ENCODE results near the gene AR. TPM values are rescaled to one million over a fixed set of nuclear protein-coding genes. Genes with fewer than 3 reads are reported as not detected.
"Not testable (repeated sequence)": the region's sequence is repeated elsewhere in the genome, so short reads cannot be mapped to it uniquely, and the experiment has no call there.

AR gene
- total RNA-seq, 1 donor from 2014 or later: 10.4 TPM

GRCh38 chrX:67651437-67652142 is 107.8 kb downstream of the AR start:
- TF ChIP-seq CTCF (IDR thresholded peaks at IDR 0.05): no peak
- H3K27me3 Mint-ChIP-seq (ENCODE audit: unreplicated experiment): no peaks in the 10 kb centered on the region
- no peak overlapping the region for H3K4me3 Mint-ChIP-seq (ENCODE audit: unreplicated experiment)
- peaks cover 6% of the 10 kb centered on the region for H3K9me3 Mint-ChIP-seq (ENCODE audit: unreplicated experiment)
- H3K36me3 Mint-ChIP-seq (ENCODE audit: unreplicated experiment): no peaks in the 10 kb centered on the region
- no peak for DNase-seq (ENCODE audit: extremely low spot score, unreplicated experiment)
- H3K4me1 Mint-ChIP-seq (ENCODE audit: unreplicated experiment): no peaks in the 10 kb centered on the region
- H3K27ac Mint-ChIP-seq (ENCODE audit: unreplicated experiment): no peak overlapping the region

- no peak for TF ChIP-seq CTCF (IDR thresholded peaks at IDR 0.05)
- H3K27ac Mint-ChIP-seq (ENCODE audit: unreplicated experiment): no peak overlapping the region
- DNase-seq (ENCODE audit: extremely low spot score, unreplicated experiment): no peak
Measured at GRCh38 chrX:67652543-67652942, 108.7 kb downstream of the AR start.

DNA sequence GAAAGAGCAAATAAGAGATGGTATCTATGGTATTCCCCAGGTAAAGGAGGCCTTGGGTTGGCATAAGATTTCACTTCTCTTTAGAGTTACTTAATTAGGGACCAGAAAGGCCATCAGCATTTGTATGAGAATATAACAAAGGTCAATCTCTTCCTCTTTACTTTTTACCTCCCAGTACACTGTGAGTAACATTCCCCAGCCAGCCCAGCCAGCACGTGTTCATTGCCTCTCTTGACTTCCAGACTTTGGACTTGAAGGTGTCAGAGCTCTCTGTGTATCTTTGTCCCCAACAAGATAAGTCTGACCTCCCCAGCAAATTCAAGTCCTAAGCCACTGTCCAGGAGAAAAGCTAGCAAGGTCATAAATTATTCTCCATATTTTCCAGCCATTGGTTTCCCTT is 110.5 kb downstream of the AR start:
- Mint-ChIP-seq H3K4me3 (ENCODE audit: unreplicated experiment) (no peak overlapping the region), H3K4me1 (ENCODE audit: unreplicated experiment) (no peaks in the 10 kb centered on the region), H3K27ac (ENCODE audit: unreplicated experiment) (no peak overlapping the region), H3K36me3 (ENCODE audit: unreplicated experiment) (no peaks in the 10 kb centered on the region), H3K27me3 (ENCODE audit: unreplicated experiment) (no peaks in the 10 kb centered on the region), H3K9me3 (ENCODE audit: unreplicated experiment) (peaks cover 15% of the 10 kb centered on the region)
- TF ChIP-seq CTCF (IDR thresholded peaks at IDR 0.05): no peak
- DNase-seq (ENCODE audit: extremely low spot score, unreplicated experiment): no peak

More at GRCh38 chrX:67652543-67652942, 108.7 kb downstream of the AR start:
- H3K36me3 Mint-ChIP-seq (ENCODE audit: unreplicated experiment): no peaks in the 10 kb centered on the region
- H3K27me3 Mint-ChIP-seq (ENCODE audit: unreplicated experiment): no peaks in the 10 kb centered on the region
- H3K4me1 Mint-ChIP-seq (ENCODE audit: unreplicated experiment): no peaks in the 10 kb centered on the region
- H3K4me3 Mint-ChIP-seq (ENCODE audit: unreplicated experiment): no peak overlapping the region
- H3K9me3 Mint-ChIP-seq (ENCODE audit: unreplicated experiment): peaks cover 6% of the 10 kb centered on the region

DNA sequence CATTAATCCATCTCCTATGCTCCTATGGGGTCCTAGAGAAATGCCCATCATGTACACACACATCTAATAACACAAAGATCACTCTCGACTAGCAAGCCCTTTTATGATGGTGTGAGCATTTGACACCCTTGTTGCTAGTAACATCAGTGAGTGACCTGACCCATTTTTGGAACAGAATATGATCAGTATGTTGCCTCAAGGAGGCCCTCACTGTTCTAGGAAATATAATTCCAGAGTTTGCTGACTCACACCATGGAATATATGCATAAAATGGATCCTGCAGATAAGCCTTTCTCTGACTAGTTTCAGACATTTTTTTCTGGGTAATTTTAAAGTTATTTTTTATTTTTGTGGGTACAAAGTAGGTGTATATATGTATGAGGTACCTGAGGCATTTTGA is 121.8 kb downstream of the AR start:
- Mint-ChIP-seq H3K36me3 (ENCODE audit: unreplicated experiment) (peaks cover 8% of the 10 kb centered on the region), H3K4me3 (ENCODE audit: unreplicated experiment) (no peak overlapping the region), H3K4me1 (ENCODE audit: unreplicated experiment) (no peaks in the 10 kb centered on the region), H3K27me3 (ENCODE audit: unreplicated experiment) (no peaks in the 10 kb centered on the region), H3K27ac (ENCODE audit: unreplicated experiment) (no peak overlapping the region), H3K9me3 (ENCODE audit: unreplicated experiment) (peaks cover 47% of the 10 kb centered on the region)
- no peak for TF ChIP-seq CTCF (IDR thresholded peaks at IDR 0.05)
- DNase-seq (ENCODE audit: extremely low spot score, unreplicated experiment): no peak

DNA sequence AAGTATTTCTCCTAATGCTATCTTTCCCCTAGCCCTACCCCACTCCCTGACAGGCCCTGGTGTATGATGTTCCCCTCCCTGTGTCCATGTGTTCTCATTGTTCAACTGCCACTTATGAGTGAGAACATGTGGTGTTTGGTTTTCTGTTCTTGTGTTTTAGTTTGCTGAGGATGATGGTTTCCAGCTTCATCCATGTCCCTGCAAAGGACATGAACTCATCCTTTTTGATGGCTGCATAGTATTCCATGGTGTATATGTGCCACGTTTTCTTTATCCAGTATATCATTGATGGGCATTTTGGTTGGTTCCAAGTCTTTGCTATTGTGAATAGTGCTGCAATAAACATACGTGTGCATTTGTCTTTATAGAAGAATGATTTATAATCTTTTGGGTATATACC is 126.9 kb downstream of the AR start:
- H3K27me3 Mint-ChIP-seq (ENCODE audit: unreplicated experiment); H3K4me1 Mint-ChIP-seq (ENCODE audit: unreplicated experiment); DNase-seq (ENCODE audit: extremely low spot score, unreplicated experiment); H3K36me3 Mint-ChIP-seq (ENCODE audit: unreplicated experiment); H3K27ac Mint-ChIP-seq (ENCODE audit: unreplicated experiment); H3K4me3 Mint-ChIP-seq (ENCODE audit: unreplicated experiment): not testable (repeated sequence)
- H3K9me3 Mint-ChIP-seq (ENCODE audit: unreplicated experiment): peaks cover 33% of the 10 kb centered on the region

Data from osteocyte (in vitro differentiated cells).